Trophoblast cell (in vitro differentiated cells and primary cell): ENCODE data around the gene TUFT1.

ENCODE experiments used
- DNase-seq, 2 donors: peaks; one replicate each; pipeline ENCODE4 v3.0.0-alpha.2; 2016
- H2AFZ ChIP-seq: 2 replicates; pipeline ENCODE4 v1.6.1; 2013; ENCODE audit warnings: low read length, moderate library complexity, mild to moderate bottlenecking; ENCODE audit not compliant: insufficient read depth, poor library complexity
- H2AK5ac ChIP-seq: 2 replicates; pipeline ENCODE4 v1.6.1; 2013; ENCODE audit warnings: mild to moderate bottlenecking, low read length
- H2BK120ac ChIP-seq: 2 replicates; pipeline ENCODE4 v1.6.1; 2013; ENCODE audit warnings: low read length, mild to moderate bottlenecking, moderate library complexity; ENCODE audit not compliant: insufficient read depth, poor library complexity
- H2BK12ac ChIP-seq: 2 replicates; pipeline ENCODE4 v1.6.1; 2013; ENCODE audit warnings: mild to moderate bottlenecking, low read length, moderate library complexity
- H2BK5ac ChIP-seq: 2 replicates; pipeline ENCODE4 v1.6.1; 2013; ENCODE audit warnings: low read length, low read depth, moderate library complexity, mild to moderate bottlenecking; ENCODE audit not compliant: poor library complexity
- H3K14ac ChIP-seq: 2 replicates; pipeline ENCODE4 v1.6.1; 2013; ENCODE audit warnings: mild to moderate bottlenecking, low read length
- H3K18ac ChIP-seq: 2 replicates; pipeline ENCODE4 v1.6.1; 2013; ENCODE audit warnings: mild to moderate bottlenecking, low read length
- H3K23ac ChIP-seq: 2 replicates; pipeline ENCODE4 v1.6.1; 2013; ENCODE audit warnings: low read length
- H3K27ac ChIP-seq: 2 replicates; pipeline ENCODE4 v1.5.1; 2013; ENCODE audit warnings: low read depth, mild to moderate bottlenecking, inconsistent platforms, low read length, moderate library complexity
- H3K27me3 ChIP-seq: 2 replicates; pipeline ENCODE4 v1.6.1; 2013; ENCODE audit warnings: inconsistent platforms, mild to moderate bottlenecking, low read length, moderate library complexity; ENCODE audit not compliant: insufficient read depth
- H3K36me3 ChIP-seq, 2 experiments: 1 replicate in 1 of 2; 2 replicates in 1 of 2; pipeline ENCODE4 v1.6.1; 2013; ENCODE audit warnings: low read length in 2 of 2, mild to moderate bottlenecking in 2 of 2, moderate library complexity in 1 of 2; ENCODE audit not compliant: insufficient read depth in 2 of 2, control insufficient read depth in 1 of 2
- H3K4ac ChIP-seq: 2 replicates; pipeline ENCODE4 v1.6.1; 2013; ENCODE audit warnings: low read depth, mild to moderate bottlenecking, low read length, moderate library complexity
- H3K4me1 ChIP-seq, 2 experiments: 1 replicate in 1 of 2; 2 replicates in 1 of 2; pipeline ENCODE4 v1.6.1; 2013; ENCODE audit warnings: low read length in 2 of 2, mild to moderate bottlenecking in 2 of 2, moderate library complexity in 1 of 2; ENCODE audit not compliant: insufficient read depth in 2 of 2, control insufficient read depth in 1 of 2
- H3K4me2 ChIP-seq: 2 replicates; pipeline ENCODE4 v1.6.1; 2013; ENCODE audit warnings: inconsistent platforms, mild to moderate bottlenecking, low read length, moderate library complexity
- H3K4me3 ChIP-seq: 2 replicates; pipeline ENCODE4 v1.5.1; 2013; ENCODE audit warnings: mild to moderate bottlenecking, low read depth, low read length, inconsistent platforms
- H3K79me1 ChIP-seq: one replicate; pipeline ENCODE4 v1.6.1; 2013; ENCODE audit warnings: low read length
- H3K79me2 ChIP-seq: 2 replicates; pipeline ENCODE4 v1.6.1; 2013; ENCODE audit warnings: low read length, mild to moderate bottlenecking; ENCODE audit not compliant: control insufficient read depth, insufficient read depth, poor library complexity
- H3K9ac ChIP-seq: 2 replicates; pipeline ENCODE4 v1.6.1; 2013; ENCODE audit warnings: mild to moderate bottlenecking, low read length
- H3K9me3 ChIP-seq: 2 replicates; pipeline ENCODE4 v1.6.1; 2013; ENCODE audit warnings: low read depth, mild to moderate bottlenecking, control low read depth, inconsistent platforms, low read length; ENCODE audit not compliant: insufficient read depth
- H4K12ac ChIP-seq: 2 replicates; pipeline ENCODE4 v1.6.1; 2013; ENCODE audit warnings: low read depth, mild to moderate bottlenecking, low read length, moderate library complexity
- H4K8ac ChIP-seq: 2 replicates; pipeline ENCODE4 v1.6.1; 2013; ENCODE audit warnings: low read depth, mild to moderate bottlenecking, low read length, moderate library complexity
- H4K91ac ChIP-seq: one replicate; pipeline ENCODE4 v1.6.1; 2013; ENCODE audit warnings: low read depth, mild to moderate bottlenecking, low read length, moderate library complexity
- WGBS: extraction: QIAGEN DNeasy Blood & Tissue Kit; methylation state at CpG from one replicate; pipeline ENCODE4 v1.1.7; 2013; ENCODE audit warnings: missing lambda C conversion rate; ENCODE audit not compliant: insufficient read length, insufficient coverage; ENCODE audit errors: extremely low coverage; 5-methylcytosine and 5-hydroxymethylcytosine counted together

TUFT1 gene

GRCh38 chr1:151579436-151580225, 39.5 kb downstream of the TUFT1 start:
- H2BK12ac ChIP-seq = no peak overlapping the region
- no peaks in the 10 kb centered on the region for H3K27me3 ChIP-seq
- H3K9ac ChIP-seq = no peak overlapping the region
- peaks cover 36 to 68% of the 10 kb centered on the region in 2 experiments for H3K36me3 ChIP-seq
- H3K4me3 ChIP-seq = no peak overlapping the region
- no peak overlapping the region for H3K4me2 ChIP-seq
- no peak overlapping the region for H3K4ac ChIP-seq
- H3K23ac ChIP-seq = no peak overlapping the region
- no peak overlapping the region for H2AFZ ChIP-seq
- no peaks in the 10 kb centered on the region for H3K79me2 ChIP-seq
- no peak overlapping the region for H2BK5ac ChIP-seq
- peaks cover 22 to 34% of the 10 kb centered on the region in 2 experiments for H3K4me1 ChIP-seq
- no peak overlapping the region for H2AK5ac ChIP-seq
- no peaks in the 10 kb centered on the region for H3K9me3 ChIP-seq
- no peak overlapping the region for H4K12ac ChIP-seq
- H4K8ac ChIP-seq = no peak overlapping the region
- no peak overlapping the region for H3K14ac ChIP-seq
- H2BK120ac ChIP-seq = no peak overlapping the region
- H3K18ac ChIP-seq = no peak overlapping the region
- WGBS = no CpG with 5 or more reads among the region's 8 CpGs
- no peak overlapping the region for H4K91ac ChIP-seq
- DNase-seq = peak; percentile 84 to 88
- no peak overlapping the region for H3K27ac ChIP-seq
- peaks cover 5% of the 10 kb centered on the region for H3K79me1 ChIP-seq

GRCh38 chr1:151581451-151581850, 41.3 kb downstream of the TUFT1 start:
- H3K14ac ChIP-seq = peak overlapping the region; percentile 30
- H3K23ac ChIP-seq = no peak overlapping the region
- H3K27me3 ChIP-seq = no peaks in the 10 kb centered on the region
- no peaks in the 10 kb centered on the region for H3K9me3 ChIP-seq
- peaks cover 24 to 53% of the 10 kb centered on the region in 2 experiments for H3K36me3 ChIP-seq
- H2AK5ac ChIP-seq = no peak overlapping the region
- H3K4me1 ChIP-seq = peaks cover 27 to 43% of the 10 kb centered on the region in 2 experiments
- no CpG with 5 or more reads among the region's 5 CpGs for WGBS
- no peak overlapping the region for H2BK12ac ChIP-seq
- H3K27ac ChIP-seq = peak overlapping the region; percentile 51
- peak overlapping the region; percentile 13 for H4K8ac ChIP-seq
- peak overlapping the region; percentile 21 for H2BK120ac ChIP-seq
- H3K79me2 ChIP-seq = no peaks in the 10 kb centered on the region
- H2AFZ ChIP-seq = no peak overlapping the region
- no peak for DNase-seq
- no peak overlapping the region for H3K4me3 ChIP-seq
- H4K91ac ChIP-seq = peak overlapping the region; percentile 10
- H3K4me2 ChIP-seq = no peak overlapping the region
- H3K79me1 ChIP-seq = peaks cover 5% of the 10 kb centered on the region
- no peak overlapping the region for H3K9ac ChIP-seq
- peak overlapping the region; percentile 34 for H2BK5ac ChIP-seq
- peak overlapping the region; percentile 54 for H3K18ac ChIP-seq
- no peak overlapping the region for H3K4ac ChIP-seq
- no peak overlapping the region for H4K12ac ChIP-seq

- H2AFZ ChIP-seq = no peak overlapping the region
- H3K18ac ChIP-seq = peak overlapping the region; percentile 54
- H3K9ac ChIP-seq = no peak overlapping the region
- H3K9me3 ChIP-seq = no peaks in the 10 kb centered on the region
- H3K23ac ChIP-seq = no peak overlapping the region
- peak in 1 of 2 donors; percentile 56 for DNase-seq
- no peak overlapping the region for H2BK120ac ChIP-seq
- H3K4ac ChIP-seq = no peak overlapping the region
- peak overlapping the region; percentile 51 for H3K27ac ChIP-seq
- no peak overlapping the region for H4K8ac ChIP-seq
- no peak overlapping the region for H4K91ac ChIP-seq
- H3K79me1 ChIP-seq = peaks cover 5% of the 10 kb centered on the region
- peaks cover 27 to 43% of the 10 kb centered on the region in 2 experiments for H3K4me1 ChIP-seq
- peaks cover 22 to 49% of the 10 kb centered on the region in 2 experiments for H3K36me3 ChIP-seq
- peak overlapping the region; percentile 34 for H2BK5ac ChIP-seq
- WGBS = no CpG with 5 or more reads among the region's 1 CpG
- H4K12ac ChIP-seq = no peak overlapping the region
- no peak overlapping the region for H3K14ac ChIP-seq
- H3K4me3 ChIP-seq = no peak overlapping the region
- no peak overlapping the region for H3K4me2 ChIP-seq
- no peaks in the 10 kb centered on the region for H3K79me2 ChIP-seq
- no peak overlapping the region for H2AK5ac ChIP-seq
- H3K27me3 ChIP-seq = no peaks in the 10 kb centered on the region
- no peak overlapping the region for H2BK12ac ChIP-seq
Measured at GRCh38 chr1:151581921-151582320, 41.8 kb downstream of the TUFT1 start.

- Histone ChIP-seq H3K4me3 (no peak overlapping the region), H3K27me3 (no peaks in the 10 kb centered on the region), H2BK120ac (no peak overlapping the region), H3K27ac (peak overlapping the region; percentile 70), H4K12ac (no peak overlapping the region), H3K14ac (no peak overlapping the region), H3K9me3 (no peaks in the 10 kb centered on the region), H3K18ac (no peak overlapping the region), H2BK5ac (no peak overlapping the region), H3K79me2 (no peaks in the 10 kb centered on the region), H3K4ac (no peak overlapping the region), H4K8ac (no peak overlapping the region), H2AK5ac (no peak overlapping the region), H2AFZ (no peak overlapping the region), H3K79me1 (peaks cover 5% of the 10 kb centered on the region), H3K4me1 (peaks cover 27 to 40% of the 10 kb centered on the region in 2 experiments), H3K4me2 (no peak overlapping the region), H3K9ac (no peak overlapping the region), H4K91ac (peak overlapping the region; percentile 7), H3K36me3 (peaks cover 19 to 34% of the 10 kb centered on the region in 2 experiments), H2BK12ac (no peak overlapping the region), H3K23ac (no peak overlapping the region)
- WGBS = no CpG with 5 or more reads among the region's 2 CpGs
- peak; percentile 51 to 79 for DNase-seq
Measured at GRCh38 chr1:151583796-151584195, 43.7 kb downstream of the TUFT1 start.
